ENCODE measurements around the gene LRRC8E. TPM values are rescaled to one million over a fixed set of nuclear protein-coding genes. Genes with fewer than 3 reads are reported as not detected.

The LRRC8E gene
- total RNA-seq, 2 donors from 2014 or later, result 2.9 to 4.0 TPM

DNA sequence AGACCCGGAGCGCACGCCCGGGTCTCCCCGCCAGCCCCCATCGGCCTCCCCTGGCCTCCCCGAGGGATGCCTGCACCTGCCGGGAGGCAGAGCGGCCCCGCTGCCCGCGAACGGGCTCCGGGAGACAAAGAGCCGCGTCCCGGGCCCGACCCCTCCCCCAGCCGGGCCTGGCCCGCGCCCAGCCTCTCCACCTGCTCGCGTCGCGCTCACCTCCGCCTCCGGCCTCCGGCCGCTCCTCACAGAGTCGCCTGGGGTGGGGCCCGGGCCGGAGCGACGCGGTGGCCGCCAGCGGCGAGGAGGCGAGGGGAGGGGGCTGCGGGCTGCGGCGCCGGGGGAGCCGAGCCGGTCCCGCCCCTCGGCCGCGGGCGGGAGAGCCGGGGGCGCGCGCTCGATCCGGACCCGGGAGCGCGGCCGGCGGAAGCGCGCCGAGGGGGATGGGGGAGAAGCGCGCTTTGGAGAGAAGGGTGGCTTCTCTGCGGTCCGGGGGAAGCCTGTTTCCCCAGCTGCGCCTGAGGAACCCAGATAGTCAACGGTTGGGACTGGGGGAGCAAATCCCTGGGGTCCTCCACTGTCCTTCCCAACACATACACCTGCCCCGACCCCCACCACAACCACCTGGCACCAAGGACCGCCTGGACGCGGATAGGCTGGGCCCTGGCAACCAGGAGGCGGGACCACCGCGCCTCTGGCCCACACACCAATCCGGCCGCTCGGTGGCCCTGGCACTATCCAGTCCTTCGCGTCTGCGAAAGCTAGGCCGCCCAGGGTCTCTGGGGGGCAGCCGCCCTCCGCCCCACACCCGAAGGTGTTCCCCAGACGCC is 14.0 kb upstream of the LRRC8E start, which contains the start of gene PRR36:
TSS of gene PRR36 (minus strand) at position 315 of the 821 bp plus-strand sequence. CDS start 701 bp downstream, outside the sequence.
- H3K27ac ChIP-seq, result no peak within 1 kb of the TSS
- intact Hi-C loops (cut with DNase I), result no loop called here
- no peak for DNase-seq
- H3K9me3 ChIP-seq, result no peaks in the 10 kb centered on the region
- H3K4me1 ChIP-seq, result no peaks in the 10 kb centered on the region
- no peak within 1 kb of the TSS for H3K4me3 ChIP-seq
- H3K27me3 ChIP-seq, result peaks cover 28% of the 10 kb centered on the region
- TF ChIP-seq, protein P1, sequence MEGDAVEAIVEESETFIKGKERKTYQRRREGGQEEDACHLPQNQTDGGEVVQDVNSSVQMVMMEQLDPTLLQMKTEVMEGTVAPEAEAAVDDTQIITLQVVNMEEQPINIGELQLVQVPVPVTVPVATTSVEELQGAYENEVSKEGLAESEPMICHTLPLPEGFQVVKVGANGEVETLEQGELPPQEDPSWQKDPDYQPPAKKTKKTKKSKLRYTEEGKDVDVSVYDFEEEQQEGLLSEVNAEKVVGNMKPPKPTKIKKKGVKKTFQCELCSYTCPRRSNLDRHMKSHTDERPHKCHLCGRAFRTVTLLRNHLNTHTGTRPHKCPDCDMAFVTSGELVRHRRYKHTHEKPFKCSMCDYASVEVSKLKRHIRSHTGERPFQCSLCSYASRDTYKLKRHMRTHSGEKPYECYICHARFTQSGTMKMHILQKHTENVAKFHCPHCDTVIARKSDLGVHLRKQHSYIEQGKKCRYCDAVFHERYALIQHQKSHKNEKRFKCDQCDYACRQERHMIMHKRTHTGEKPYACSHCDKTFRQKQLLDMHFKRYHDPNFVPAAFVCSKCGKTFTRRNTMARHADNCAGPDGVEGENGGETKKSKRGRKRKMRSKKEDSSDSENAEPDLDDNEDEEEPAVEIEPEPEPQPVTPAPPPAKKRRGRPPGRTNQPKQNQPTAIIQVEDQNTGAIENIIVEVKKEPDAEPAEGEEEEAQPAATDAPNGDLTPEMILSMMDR (IDR thresholded peaks at IDR 0.05), result no peak
- no peak within 1 kb of the TSS for H3K9ac ChIP-seq (ENCODE audit: low read depth in 2 of 2, low read length in 2 of 2)
- no peaks in the 10 kb centered on the region for H3K36me3 ChIP-seq

DNA sequence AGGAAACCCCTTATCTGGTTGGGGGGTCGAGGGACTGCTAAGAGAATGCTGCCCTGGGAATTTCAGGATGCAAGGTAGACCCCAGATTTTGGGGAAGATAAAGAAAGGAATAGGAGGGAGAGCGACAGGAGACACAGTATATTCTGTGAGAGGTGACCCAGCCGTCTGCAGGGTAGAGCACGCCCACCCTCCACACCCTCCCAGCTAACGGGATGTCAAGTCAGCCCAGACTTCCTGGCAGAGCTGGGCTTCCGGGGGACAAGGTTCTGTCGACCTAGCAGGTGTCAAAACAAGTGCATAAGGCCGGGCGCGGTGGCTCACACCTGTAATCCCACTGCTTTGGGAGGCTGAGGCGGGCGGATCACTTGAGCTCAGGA is 13.4 kb upstream of the LRRC8E start:
- H3K36me3 ChIP-seq, result no peaks in the 10 kb centered on the region
- TF ChIP-seq, protein P1 (IDR thresholded peaks at IDR 0.05), result no peak
- H3K4me1 ChIP-seq, result no peaks in the 10 kb centered on the region
- DNase-seq, result no peak
- intact Hi-C loops (cut with DNase I), result no loop called here
- H3K27me3 ChIP-seq, result peaks cover 28% of the 10 kb centered on the region
- H3K27ac ChIP-seq, result no peak overlapping the region
- H3K9me3 ChIP-seq, result no peaks in the 10 kb centered on the region
- no peak overlapping the region for H3K4me3 ChIP-seq
- no peak overlapping the region for H3K9ac ChIP-seq (ENCODE audit: low read depth in 2 of 2, low read length in 2 of 2)

DNA sequence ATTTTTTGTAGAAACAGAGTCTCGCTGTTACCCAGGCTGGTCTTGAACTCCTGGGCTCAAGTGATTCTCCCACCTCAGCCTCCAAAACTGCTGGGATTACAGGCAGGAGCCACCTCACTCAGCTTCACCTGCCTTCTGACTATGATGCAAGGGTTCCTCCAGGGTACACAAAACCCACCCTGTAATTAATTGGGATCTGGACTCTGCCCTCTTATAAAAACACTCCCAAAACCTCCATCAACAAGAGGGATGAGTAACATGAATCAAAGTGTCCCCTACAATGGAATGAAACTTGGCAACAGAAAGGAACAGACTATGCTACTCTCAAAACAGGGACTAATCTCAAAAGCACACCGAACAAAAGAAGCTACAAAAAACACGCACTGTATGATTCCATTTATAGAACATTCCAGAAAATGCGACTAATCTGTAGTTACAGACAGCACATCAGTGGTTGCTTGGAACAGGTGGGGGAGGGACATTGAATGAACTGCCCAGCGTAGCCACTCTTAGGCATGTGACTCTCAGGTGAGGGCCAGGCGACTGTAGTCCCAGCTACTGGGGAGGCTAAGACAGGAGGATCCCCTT is 11.0 kb upstream of the LRRC8E start:
- H3K36me3 ChIP-seq, result no peaks in the 10 kb centered on the region
- H3K27ac ChIP-seq, result no peak overlapping the region
- no peak overlapping the region for H3K4me3 ChIP-seq
- peaks cover 28% of the 10 kb centered on the region for H3K27me3 ChIP-seq
- H3K9me3 ChIP-seq, result no peaks in the 10 kb centered on the region
- DNase-seq, result no peak
- intact Hi-C loops (cut with DNase I), result no loop called here
- TF ChIP-seq, protein P1 (IDR thresholded peaks at IDR 0.05), result no peak
- no peak overlapping the region for H3K9ac ChIP-seq (ENCODE audit: low read depth in 2 of 2, low read length in 2 of 2)
- no peaks in the 10 kb centered on the region for H3K4me1 ChIP-seq

DNA sequence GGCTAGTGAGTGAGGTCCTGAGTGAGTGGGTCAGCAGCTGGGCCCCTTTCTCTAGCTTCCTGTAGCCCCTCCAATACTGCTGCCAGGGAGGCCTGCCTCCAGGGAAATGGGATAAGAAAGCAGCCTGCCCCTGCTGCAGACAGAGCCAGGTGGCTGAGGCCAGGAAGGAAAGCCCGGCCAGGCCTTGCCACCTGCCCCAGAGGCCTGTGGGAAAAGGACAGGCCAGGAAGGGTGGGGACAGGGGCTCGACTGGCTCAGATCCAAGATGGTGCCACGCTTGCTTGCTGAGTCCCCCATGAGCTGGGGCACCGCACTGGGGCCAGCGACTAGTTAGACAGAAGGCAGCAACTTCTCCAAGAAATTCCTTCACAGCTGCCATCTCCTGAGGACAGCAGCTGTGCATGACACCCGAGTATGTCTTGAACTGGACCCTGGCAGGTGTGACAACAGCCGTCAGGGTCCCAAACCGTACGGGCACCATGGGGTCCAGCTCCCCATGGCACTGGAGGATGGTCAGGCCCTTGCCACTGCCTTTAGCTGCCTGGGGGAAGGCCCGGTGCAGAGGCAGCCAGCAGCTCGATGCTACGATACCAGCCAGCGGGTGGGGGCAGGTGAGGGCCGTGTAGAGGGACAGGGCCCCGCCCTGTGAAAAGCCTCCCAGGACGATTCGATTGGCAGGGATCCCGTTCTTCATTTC is 9.1 kb upstream of the LRRC8E start:
- TF ChIP-seq, protein P1 (IDR thresholded peaks at IDR 0.05), result no peak
- peaks cover 13% of the 10 kb centered on the region for H3K27me3 ChIP-seq
- no peak overlapping the region for H3K27ac ChIP-seq
- H3K36me3 ChIP-seq, result no peaks in the 10 kb centered on the region
- intact Hi-C loops (cut with DNase I), result no loop called here
- H3K4me1 ChIP-seq, result no peaks in the 10 kb centered on the region
- DNase-seq, result no peak
- H3K9me3 ChIP-seq, result no peaks in the 10 kb centered on the region
- no peak overlapping the region for H3K9ac ChIP-seq (ENCODE audit: low read depth in 2 of 2, low read length in 2 of 2)
- no peak overlapping the region for H3K4me3 ChIP-seq

DNA sequence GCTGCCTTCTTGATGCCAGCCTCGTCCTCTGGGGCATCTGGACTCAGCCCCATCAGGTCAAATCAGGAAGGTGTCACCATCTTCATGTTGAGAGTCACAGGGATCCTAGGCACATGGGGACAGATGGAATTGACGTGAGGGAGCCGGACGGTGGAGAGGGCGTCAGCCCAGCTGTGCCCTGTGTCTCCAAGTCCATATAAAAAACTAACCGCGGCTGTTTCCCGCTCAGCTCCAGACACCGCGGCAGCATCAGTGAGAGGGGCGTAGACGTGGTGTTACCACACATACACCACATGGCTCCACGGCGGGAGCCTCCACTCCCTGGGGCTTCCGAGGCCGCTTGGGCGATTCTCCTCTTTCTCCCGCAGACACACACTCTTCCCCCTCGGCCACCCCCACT is 8.5 kb upstream of the LRRC8E start:
- intact Hi-C loops (cut with DNase I), result no loop called here
- Histone ChIP-seq H3K9me3 (no peaks in the 10 kb centered on the region), H3K4me1 (no peaks in the 10 kb centered on the region), H3K27ac (no peak overlapping the region), H3K9ac (ENCODE audit: low read depth in 2 of 2, low read length in 2 of 2) (no peak overlapping the region), H3K4me3 (no peak overlapping the region), H3K27me3 (peaks cover 7% of the 10 kb centered on the region), H3K36me3 (no peaks in the 10 kb centered on the region)
- TF ChIP-seq, protein P1 (IDR thresholded peaks at IDR 0.05), result no peak
- DNase-seq, result no peak
